GM12878 (cell line): ENCODE measurements around the gene YBX2. TPM values are rescaled to one million over a fixed set of nuclear protein-coding genes. Genes with fewer than 3 reads are reported as not detected.

Experiments used
- BCL11A ChIP-seq: IDR thresholded peaks from 2 replicates; pipeline ENCODE4 v1.6.1; 2011; ENCODE audit warnings: low read depth, low read length
- BCL3 ChIP-seq: IDR thresholded peaks from 2 replicates; pipeline ENCODE4 v1.6.1; 2011; ENCODE audit warnings: borderline replicate concordance, low read depth, mild to moderate bottlenecking, moderate library complexity, low read length; ENCODE audit not compliant: insufficient read depth, poor library complexity, severe bottlenecking
- BCLAF1 ChIP-seq: fragments of 450-650 bp; IDR thresholded peaks from 2 replicates; pipeline ENCODE4 v1.6.1; 2017; ENCODE audit warnings: antibody characterized with exemption, mild to moderate bottlenecking, moderate library complexity
- CBX5 ChIP-seq: sonication (generic); IDR thresholded peaks from 2 replicates; pipeline ENCODE4 v1.6.1; 2016; ENCODE audit warnings: low read depth, moderate library complexity, mild to moderate bottlenecking, inconsistent platforms
- ESRRA ChIP-seq: IDR thresholded peaks from 2 replicates; pipeline ENCODE4 v1.6.1; 2012; ENCODE audit warnings: mild to moderate bottlenecking, low read length, improper control_type of control experiment
- HDAC2 ChIP-seq: fragments of 200-600 bp; sonication (generic); IDR thresholded peaks from 2 replicates; pipeline ENCODE4 v1.6.1; 2017
- MAX ChIP-seq: IDR thresholded peaks from 2 replicates; pipeline ENCODE4 v1.6.1; 2012; ENCODE audit warnings: low read depth, low read length, improper control_type of control experiment
- MEF2B ChIP-seq: fragments of 450-650 bp; IDR thresholded peaks from 2 replicates; pipeline ENCODE4 v1.6.1; 2018; ENCODE audit warnings: mild to moderate bottlenecking, moderate library complexity; ENCODE audit not compliant: partially characterized antibody, poor library complexity, severe bottlenecking
- RELA ChIP-seq: fragments of 450-650 bp; IDR thresholded peaks from 2 replicates; pipeline ENCODE4 v1.8.0; 2014; ENCODE audit warnings: borderline replicate concordance; ENCODE audit not compliant: partially characterized antibody
- ZBED1 ChIP-seq: IDR thresholded peaks from 2 replicates; pipeline ENCODE4 v1.6.1; 2016; ENCODE audit warnings: borderline replicate concordance
- ZSCAN29 ChIP-seq: fragments of 450-650 bp; IDR thresholded peaks from 2 replicates; pipeline ENCODE4 v1.6.1; 2017; ENCODE audit warnings: mild to moderate bottlenecking, moderate library complexity
- polyA plus RNA-seq, 11 experiments: library from polyadenylated mRNA; depleted of rRNA in 4 of 11; unstranded in 6 of 11; stranded (reverse) in 5 of 11; fragments of >200 nt; fragmentation: Nextera tagmentation in 4 of 11; fragmentation: Illumina TruSeq in 1 of 11; extraction: Ambion mirVana in 4 of 11; extraction: Trizol in 1 of 11; gene quantifications; 1 replicate in 1 of 11; 2 replicates in 10 of 11; pipeline versions ENCODE4 v1.2.1 to v1.2.3, GENCODE V29; 2011 to 2016; ENCODE audit warnings: inconsistent platforms in 2 of 11, missing spikeins in 2 of 11, low read depth in 1 of 11
- total RNA-seq, 4 experiments: library from RNA; depleted of rRNA in 3 of 4; stranded (reverse); fragments of >200 nt in 3 of 4; fragmentation: Illumina TruSeq in 1 of 4; extraction: Trizol in 1 of 4; gene quantifications; 2 replicates each; pipeline versions ENCODE4 v1.2.1 to v1.2.3, GENCODE V29; 2013 to 2021
- TF ChIP-seq, protein P1 (sequence below): IDR thresholded peaks from 2 replicates; pipeline ENCODE4 v1.6.1; 2012; ENCODE audit warnings: low read depth, low read length, improper control_type of control experiment
- TF ChIP-seq, protein P2 (sequence below): IDR thresholded peaks from 2 replicates; pipeline ENCODE4 v1.6.1; 2011; ENCODE audit warnings: mild to moderate bottlenecking, low read depth, low read length, moderate library complexity; ENCODE audit not compliant: insufficient replicate concordance
- TF ChIP-seq, protein P3 (sequence below): IDR thresholded peaks from 2 replicates; pipeline ENCODE4 v1.6.1; 2012; ENCODE audit warnings: mild to moderate bottlenecking, low read depth, low read length
- TF ChIP-seq, protein P4 (sequence below): fragments of 450-650 bp; IDR thresholded peaks from 2 replicates; pipeline ENCODE4 v1.6.1; 2017; ENCODE audit warnings: mild to moderate bottlenecking

Gene YBX2
- total and polyA plus RNA-seq, 10 of the 15 experiments (the other 5 are each of a cell fraction or from before 2014, with no cell fraction given) = not detected

DNA sequence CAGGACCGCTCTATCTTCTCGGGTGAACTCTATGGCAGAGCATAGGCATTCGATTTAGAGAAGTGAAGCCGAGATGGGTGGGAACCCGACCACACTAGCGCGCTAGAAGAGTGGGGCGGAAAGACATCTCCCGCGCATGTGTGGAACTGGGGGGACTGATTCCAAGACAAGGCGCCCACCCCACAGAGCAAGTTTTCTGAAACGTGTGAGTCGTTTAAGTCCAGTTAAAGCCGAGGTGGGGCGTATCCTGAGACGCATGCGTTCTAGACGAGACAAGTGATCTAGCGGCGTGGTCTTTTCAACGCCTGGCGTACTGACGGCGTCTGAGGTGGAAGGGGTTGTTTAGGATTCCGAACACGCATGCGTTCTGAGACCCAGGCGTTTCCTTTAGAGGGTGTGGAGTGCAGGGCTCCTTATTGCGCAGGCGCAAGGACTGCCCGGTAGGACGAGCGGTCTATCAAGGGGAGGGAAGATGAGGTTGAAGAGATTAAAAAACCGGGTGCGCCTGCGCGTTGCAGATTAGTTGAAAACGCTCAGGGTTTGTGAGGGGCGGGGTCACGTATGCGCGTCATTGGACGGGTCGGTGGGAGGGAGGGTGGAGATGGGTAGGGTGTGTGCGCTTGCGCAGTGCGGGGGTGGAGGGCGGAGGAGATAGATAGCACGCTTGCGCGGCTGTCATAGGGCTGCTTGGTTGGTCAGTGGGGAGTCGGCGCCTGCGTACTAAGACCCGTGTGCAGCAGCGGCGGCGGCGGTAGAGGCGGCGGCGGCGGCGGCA lies 12.7 kb upstream of the YBX2 start, which contains the start of gene EIF5A (continued):
- TF ChIP-seq, protein P1, sequence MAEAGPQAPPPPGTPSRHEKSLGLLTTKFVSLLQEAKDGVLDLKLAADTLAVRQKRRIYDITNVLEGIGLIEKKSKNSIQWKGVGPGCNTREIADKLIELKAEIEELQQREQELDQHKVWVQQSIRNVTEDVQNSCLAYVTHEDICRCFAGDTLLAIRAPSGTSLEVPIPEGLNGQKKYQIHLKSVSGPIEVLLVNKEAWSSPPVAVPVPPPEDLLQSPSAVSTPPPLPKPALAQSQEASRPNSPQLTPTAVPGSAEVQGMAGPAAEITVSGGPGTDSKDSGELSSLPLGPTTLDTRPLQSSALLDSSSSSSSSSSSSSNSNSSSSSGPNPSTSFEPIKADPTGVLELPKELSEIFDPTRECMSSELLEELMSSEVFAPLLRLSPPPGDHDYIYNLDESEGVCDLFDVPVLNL = no peak
- TF ChIP-seq, protein P2, sequence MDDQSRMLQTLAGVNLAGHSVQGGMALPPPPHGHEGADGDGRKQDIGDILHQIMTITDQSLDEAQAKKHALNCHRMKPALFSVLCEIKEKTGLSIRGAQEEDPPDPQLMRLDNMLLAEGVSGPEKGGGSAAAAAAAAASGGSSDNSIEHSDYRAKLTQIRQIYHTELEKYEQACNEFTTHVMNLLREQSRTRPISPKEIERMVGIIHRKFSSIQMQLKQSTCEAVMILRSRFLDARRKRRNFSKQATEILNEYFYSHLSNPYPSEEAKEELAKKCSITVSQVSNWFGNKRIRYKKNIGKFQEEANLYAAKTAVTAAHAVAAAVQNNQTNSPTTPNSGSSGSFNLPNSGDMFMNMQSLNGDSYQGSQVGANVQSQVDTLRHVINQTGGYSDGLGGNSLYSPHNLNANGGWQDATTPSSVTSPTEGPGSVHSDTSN = no peak
- TF ChIP-seq RELA (peak; percentile 58), HDAC2 (no peak), ZBED1 (peak; percentile 46; the same call in 1 of the 2 replicates), ZSCAN29 (no peak), CBX5 (no peak), MAX (peak; percentile 58), MEF2B (no peak), BCL3 (no peak), BCLAF1 (no peak), BCL11A (no peak), ESRRA (peak; percentile 64)
- TF ChIP-seq, protein P3, sequence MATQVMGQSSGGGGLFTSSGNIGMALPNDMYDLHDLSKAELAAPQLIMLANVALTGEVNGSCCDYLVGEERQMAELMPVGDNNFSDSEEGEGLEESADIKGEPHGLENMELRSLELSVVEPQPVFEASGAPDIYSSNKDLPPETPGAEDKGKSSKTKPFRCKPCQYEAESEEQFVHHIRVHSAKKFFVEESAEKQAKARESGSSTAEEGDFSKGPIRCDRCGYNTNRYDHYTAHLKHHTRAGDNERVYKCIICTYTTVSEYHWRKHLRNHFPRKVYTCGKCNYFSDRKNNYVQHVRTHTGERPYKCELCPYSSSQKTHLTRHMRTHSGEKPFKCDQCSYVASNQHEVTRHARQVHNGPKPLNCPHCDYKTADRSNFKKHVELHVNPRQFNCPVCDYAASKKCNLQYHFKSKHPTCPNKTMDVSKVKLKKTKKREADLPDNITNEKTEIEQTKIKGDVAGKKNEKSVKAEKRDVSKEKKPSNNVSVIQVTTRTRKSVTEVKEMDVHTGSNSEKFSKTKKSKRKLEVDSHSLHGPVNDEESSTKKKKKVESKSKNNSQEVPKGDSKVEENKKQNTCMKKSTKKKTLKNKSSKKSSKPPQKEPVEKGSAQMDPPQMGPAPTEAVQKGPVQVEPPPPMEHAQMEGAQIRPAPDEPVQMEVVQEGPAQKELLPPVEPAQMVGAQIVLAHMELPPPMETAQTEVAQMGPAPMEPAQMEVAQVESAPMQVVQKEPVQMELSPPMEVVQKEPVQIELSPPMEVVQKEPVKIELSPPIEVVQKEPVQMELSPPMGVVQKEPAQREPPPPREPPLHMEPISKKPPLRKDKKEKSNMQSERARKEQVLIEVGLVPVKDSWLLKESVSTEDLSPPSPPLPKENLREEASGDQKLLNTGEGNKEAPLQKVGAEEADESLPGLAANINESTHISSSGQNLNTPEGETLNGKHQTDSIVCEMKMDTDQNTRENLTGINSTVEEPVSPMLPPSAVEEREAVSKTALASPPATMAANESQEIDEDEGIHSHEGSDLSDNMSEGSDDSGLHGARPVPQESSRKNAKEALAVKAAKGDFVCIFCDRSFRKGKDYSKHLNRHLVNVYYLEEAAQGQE = no peak
- TF ChIP-seq, protein P4, sequence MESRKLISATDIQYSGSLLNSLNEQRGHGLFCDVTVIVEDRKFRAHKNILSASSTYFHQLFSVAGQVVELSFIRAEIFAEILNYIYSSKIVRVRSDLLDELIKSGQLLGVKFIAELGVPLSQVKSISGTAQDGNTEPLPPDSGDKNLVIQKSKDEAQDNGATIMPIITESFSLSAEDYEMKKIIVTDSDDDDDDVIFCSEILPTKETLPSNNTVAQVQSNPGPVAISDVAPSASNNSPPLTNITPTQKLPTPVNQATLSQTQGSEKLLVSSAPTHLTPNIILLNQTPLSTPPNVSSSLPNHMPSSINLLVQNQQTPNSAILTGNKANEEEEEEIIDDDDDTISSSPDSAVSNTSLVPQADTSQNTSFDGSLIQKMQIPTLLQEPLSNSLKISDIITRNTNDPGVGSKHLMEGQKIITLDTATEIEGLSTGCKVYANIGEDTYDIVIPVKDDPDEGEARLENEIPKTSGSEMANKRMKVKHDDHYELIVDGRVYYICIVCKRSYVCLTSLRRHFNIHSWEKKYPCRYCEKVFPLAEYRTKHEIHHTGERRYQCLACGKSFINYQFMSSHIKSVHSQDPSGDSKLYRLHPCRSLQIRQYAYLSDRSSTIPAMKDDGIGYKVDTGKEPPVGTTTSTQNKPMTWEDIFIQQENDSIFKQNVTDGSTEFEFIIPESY = no peak
